Activated T-helper 2 cell treated with anti-CD3 and anti-CD28 coated beads, Interferon-gamma antibody, Interleukin-2, Interleukin-4, amounts not matched to agents 10 μg/mL and 5 μg/mL and 100 μg/mL, durations not matched to agents 14 hours and 24 hours and 36 hours (primary cell): ENCODE results near the gene ENDOD1. TPM values are rescaled to one million over a fixed set of nuclear protein-coding genes. Genes with fewer than 3 reads are reported as not detected.
"Not testable (repeated sequence)": the region's sequence is repeated elsewhere in the genome, so short reads cannot be mapped to it uniquely, and the experiment has no call there.

Experiments used
- DNase-seq: peaks from one replicate; pipeline ENCODE4 v3.0.0; 2021; ENCODE audit warnings: low spot score
- H3K27ac Mint-ChIP-seq: one replicate; pipeline ENCODE4 v1.8.0; 2021; ENCODE audit warnings: mixed read lengths
- H3K27me3 Mint-ChIP-seq: one replicate; pipeline ENCODE4 v1.8.0; 2021; ENCODE audit warnings: low read depth, mixed read lengths
- H3K36me3 Mint-ChIP-seq: one replicate; pipeline ENCODE4 v1.8.0; 2021; ENCODE audit warnings: low read depth, mixed read lengths
- H3K4me1 Mint-ChIP-seq: one replicate; pipeline ENCODE4 v1.8.0; 2021; ENCODE audit warnings: low read depth, mixed read lengths
- H3K4me3 Mint-ChIP-seq: one replicate; pipeline ENCODE4 v1.8.0; 2021; ENCODE audit warnings: low read depth, mild to moderate bottlenecking, moderate library complexity, mixed read lengths
- H3K9me3 Mint-ChIP-seq: one replicate; pipeline ENCODE4 v1.8.0; 2021; ENCODE audit warnings: mixed read lengths
- intact Hi-C: fragments of 100-400 bp; cut with micrococcal nuclease; formaldehyde crosslinking; loops from one replicate; pipeline ENCODE4 v1.15.1; 2023
- total RNA-seq: library from RNA; stranded (reverse); gene quantifications from 2 replicates; pipeline ENCODE4 v1.2.3, GENCODE V29; 2022

The ENDOD1 gene
- total RNA-seq, 1 donor from 2014 or later, result 33.7 TPM

DNA sequence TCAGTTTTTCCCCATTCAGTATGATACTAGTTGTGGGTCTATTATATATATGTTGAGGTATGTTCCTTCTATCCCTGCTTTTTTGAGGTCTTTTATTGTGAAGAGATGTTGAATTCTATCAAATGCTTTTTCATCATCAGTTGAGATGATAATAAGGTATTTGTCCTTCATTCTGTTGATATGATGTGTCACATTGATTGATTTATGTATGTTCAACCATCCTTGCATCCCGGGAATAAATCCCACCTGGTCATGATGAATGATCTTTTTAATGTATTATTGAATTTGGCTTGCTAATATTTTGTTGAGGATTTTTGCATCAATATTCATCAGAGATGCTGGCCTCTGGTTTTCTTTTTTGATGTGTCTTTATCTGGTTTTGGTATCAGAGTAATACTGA lies 26.0 kb downstream of the ENDOD1 start:
- no peak overlapping the region for H3K4me3 Mint-ChIP-seq

GRCh38 chr11:95119361-95120060 lies 29.9 kb downstream of the ENDOD1 start:
- intact Hi-C loops, result no loop called here
- Mint-ChIP-seq H3K27me3 (no peaks in the 10 kb centered on the region), H3K27ac (no peak overlapping the region), H3K36me3 (peaks cover 5% of the 10 kb centered on the region), H3K4me3 (no peak overlapping the region), H3K4me1 (peaks cover 16% of the 10 kb centered on the region), H3K9me3 (no peaks in the 10 kb centered on the region)
- no peak for DNase-seq

More for the DNA sequence above, 26.0 kb downstream of the ENDOD1 start:
- Mint-ChIP-seq H3K36me3 (peaks cover 9% of the 10 kb centered on the region), H3K27ac (no peak overlapping the region), H3K4me1 (peaks cover 10% of the 10 kb centered on the region), H3K9me3 (no peaks in the 10 kb centered on the region), H3K27me3 (no peaks in the 10 kb centered on the region)
- intact Hi-C loops, result no loop called here
- no peak for DNase-seq

- peaks cover 5% of the 10 kb centered on the region for H3K36me3 Mint-ChIP-seq
- peaks cover 16% of the 10 kb centered on the region for H3K4me1 Mint-ChIP-seq
- no peak overlapping the region for H3K27ac Mint-ChIP-seq
- intact Hi-C loops, result no loop called here
- H3K9me3 Mint-ChIP-seq, result no peaks in the 10 kb centered on the region
- H3K4me3 Mint-ChIP-seq, result no peak overlapping the region
- DNase-seq, result no peak
- no peaks in the 10 kb centered on the region for H3K27me3 Mint-ChIP-seq
Measured at GRCh38 chr11:95121698-95122097, 32.1 kb downstream of the ENDOD1 start.

- H3K9me3 Mint-ChIP-seq, result no peaks in the 10 kb centered on the region
- DNase-seq, result no peak
- H3K4me3 Mint-ChIP-seq, result no peak overlapping the region
- peaks cover 7% of the 10 kb centered on the region for H3K36me3 Mint-ChIP-seq
- H3K27me3 Mint-ChIP-seq, result no peaks in the 10 kb centered on the region
- H3K27ac Mint-ChIP-seq, result no peak overlapping the region
- intact Hi-C loops, result no loop called here
- H3K4me1 Mint-ChIP-seq, result peaks cover 22% of the 10 kb centered on the region
Measured at GRCh38 chr11:95123556-95123955, 33.9 kb downstream of the ENDOD1 start.

DNA sequence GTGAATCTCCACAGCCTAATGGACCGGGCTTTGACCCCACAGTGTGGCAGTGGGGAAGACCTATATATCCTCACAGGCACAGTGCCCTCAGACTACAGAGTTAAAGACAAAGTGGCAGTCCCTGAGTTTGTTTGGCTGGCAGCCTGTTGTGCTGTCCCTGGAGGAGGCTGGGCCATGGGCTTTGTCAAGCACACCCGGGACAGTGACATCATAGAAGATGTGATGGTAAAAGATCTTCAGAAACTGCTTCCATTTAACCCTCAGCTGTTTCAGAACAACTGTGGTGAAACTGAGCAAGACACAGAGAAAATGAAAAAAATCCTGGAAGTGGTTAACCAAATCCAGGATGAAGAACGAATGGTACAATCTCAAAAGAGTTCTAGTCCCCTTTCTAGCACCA lies 39.0 kb downstream of the ENDOD1 start:
- intact Hi-C loops, result no loop called here
- Mint-ChIP-seq H3K4me1 (peaks cover 9% of the 10 kb centered on the region), H3K27ac (no peak overlapping the region), H3K4me3 (no peak overlapping the region), H3K27me3 (no peaks in the 10 kb centered on the region), H3K9me3 (no peaks in the 10 kb centered on the region), H3K36me3 (peaks cover 30% of the 10 kb centered on the region)
- no peak for DNase-seq

DNA sequence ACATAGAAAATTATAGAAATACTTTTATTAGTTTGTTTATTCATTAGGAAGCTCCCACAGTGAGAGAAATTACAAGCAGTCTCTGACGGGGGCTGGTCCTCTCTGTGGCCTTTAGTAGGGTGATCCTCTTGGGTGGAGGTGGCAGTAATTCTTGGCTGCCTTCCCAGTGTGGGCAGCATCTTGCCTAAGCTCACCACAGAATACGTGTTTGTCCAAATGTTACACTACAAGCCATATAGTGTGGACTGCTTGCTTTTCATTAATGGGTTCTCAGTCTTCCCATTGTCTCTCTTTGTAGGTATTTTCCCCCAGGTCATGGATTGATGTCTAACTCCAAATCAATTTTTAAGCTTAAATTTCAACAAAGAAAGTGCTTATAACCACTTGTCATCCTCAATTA lies 43.3 kb downstream of the ENDOD1 start:
- Mint-ChIP-seq H3K4me1 (peaks cover 21% of the 10 kb centered on the region), H3K36me3 (peaks cover 33% of the 10 kb centered on the region), H3K4me3 (no peak overlapping the region), H3K27ac (no peak overlapping the region), H3K9me3 (no peaks in the 10 kb centered on the region), H3K27me3 (no peaks in the 10 kb centered on the region)
- intact Hi-C loops, result no loop called here
- DNase-seq, result no peak

- no peak for DNase-seq
- intact Hi-C loops, result no loop called here
- Mint-ChIP-seq H3K9me3 (no peaks in the 10 kb centered on the region), H3K27ac (no peak overlapping the region), H3K4me1 (peaks cover 15% of the 10 kb centered on the region), H3K4me3 (no peak overlapping the region), H3K36me3 (peaks cover 22% of the 10 kb centered on the region), H3K27me3 (no peaks in the 10 kb centered on the region)
Measured at GRCh38 chr11:95134491-95134890, 44.8 kb downstream of the ENDOD1 start.

GRCh38 chr11:95135155-95135554 lies 45.5 kb downstream of the ENDOD1 start:
- peaks cover 15% of the 10 kb centered on the region for H3K36me3 Mint-ChIP-seq
- intact Hi-C loops, result no loop called here

GRCh38 chr11:95135880-95136279 lies 46.2 kb downstream of the ENDOD1 start:
- no peaks in the 10 kb centered on the region for H3K27me3 Mint-ChIP-seq

More at GRCh38 chr11:95135155-95135554, 45.5 kb downstream of the ENDOD1 start:
- Mint-ChIP-seq H3K9me3 (no peaks in the 10 kb centered on the region), H3K4me1 (peaks cover 15% of the 10 kb centered on the region), H3K27ac (no peak overlapping the region), H3K4me3 (no peak overlapping the region), H3K27me3 (no peaks in the 10 kb centered on the region)
- DNase-seq, result no peak

GRCh38 chr11:95136747-95137146 lies 47.1 kb downstream of the ENDOD1 start:
- DNase-seq, H3K36me3 Mint-ChIP-seq, H3K27ac Mint-ChIP-seq, H3K9me3 Mint-ChIP-seq, H3K4me3 Mint-ChIP-seq, H3K27me3 Mint-ChIP-seq, intact Hi-C loops: not testable (repeated sequence)
- H3K4me1 Mint-ChIP-seq, result peaks cover 15% of the 10 kb centered on the region

More at GRCh38 chr11:95135880-95136279, 46.2 kb downstream of the ENDOD1 start:
- no peak for DNase-seq
- intact Hi-C loops, result no loop called here
- Mint-ChIP-seq H3K4me1 (peaks cover 15% of the 10 kb centered on the region), H3K27ac (peak overlapping the region; percentile 53), H3K36me3 (peaks cover 11% of the 10 kb centered on the region), H3K4me3 (no peak overlapping the region), H3K9me3 (no peaks in the 10 kb centered on the region)

- Mint-ChIP-seq H3K4me1 (peaks cover 15% of the 10 kb centered on the region), H3K36me3 (peaks cover 6% of the 10 kb centered on the region), H3K27ac (no peak overlapping the region), H3K4me3 (no peak overlapping the region), H3K9me3 (no peaks in the 10 kb centered on the region), H3K27me3 (peaks cover 5% of the 10 kb centered on the region)
- no peak for DNase-seq
- intact Hi-C loops, result no loop called here
Measured at GRCh38 chr11:95137299-95137698, 47.7 kb downstream of the ENDOD1 start.

DNA sequence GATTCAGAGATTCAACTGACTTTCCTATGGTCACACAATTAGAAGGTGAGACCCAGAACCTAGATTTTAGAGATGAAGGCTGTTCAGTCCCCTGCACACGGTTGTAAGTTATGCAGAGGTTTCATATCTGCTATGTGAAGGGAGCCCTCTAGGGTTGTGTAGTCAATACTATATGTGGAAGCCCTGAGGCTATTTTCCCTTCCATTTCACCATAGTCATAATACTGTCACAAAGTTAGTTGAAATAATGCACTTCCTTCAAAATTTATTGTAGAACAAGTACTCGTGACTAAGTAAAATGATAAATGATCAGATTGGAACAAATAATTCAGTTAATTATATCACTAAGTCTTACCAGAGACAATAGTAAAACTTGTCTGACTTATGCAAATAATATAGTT lies 48.8 kb downstream of the ENDOD1 start:
- H3K9me3 Mint-ChIP-seq, result no peaks in the 10 kb centered on the region
- H3K27ac Mint-ChIP-seq, result no peak overlapping the region
- H3K36me3 Mint-ChIP-seq, result peaks cover 4% of the 10 kb centered on the region
- no peak overlapping the region for H3K4me3 Mint-ChIP-seq
- H3K27me3 Mint-ChIP-seq, result peaks cover 6% of the 10 kb centered on the region
- DNase-seq, result no peak
- intact Hi-C loops, result loop anchor here (1.0 to 2.0 kb wide), 2 partner anchors 50 to 69 kb away; partner anchors contain the start of gene ENDOD1
- H3K4me1 Mint-ChIP-seq, result peaks cover 24% of the 10 kb centered on the region

- H3K9me3 Mint-ChIP-seq, result no peaks in the 10 kb centered on the region
- peaks cover 4% of the 10 kb centered on the region for H3K36me3 Mint-ChIP-seq
- no peak overlapping the region for H3K27ac Mint-ChIP-seq
- no peak for DNase-seq
- intact Hi-C loops, result loop anchor here (10.0 kb wide), 1 partner anchor 516 kb away; no protein-coding TSS in a partner anchor
- H3K27me3 Mint-ChIP-seq, result peaks cover 12% of the 10 kb centered on the region
- no peak overlapping the region for H3K4me3 Mint-ChIP-seq
- peaks cover 30% of the 10 kb centered on the region for H3K4me1 Mint-ChIP-seq
Measured at GRCh38 chr11:95140397-95141033, 50.9 kb downstream of the ENDOD1 start.
